Naive thymus-derived CD8-positive, alpha-beta T cell (primary cell): ENCODE results near the gene CRB2. TPM values are rescaled to one million over a fixed set of nuclear protein-coding genes. Genes with fewer than 3 reads are reported as not detected.
A peak's percentile ranks its signal among the peaks of the same experiment; 100 is the strongest.

ENCODE experiments used
- ATAC-seq, 2 donors: fragments of 150-1000 bp; cut with Tn5 transposase in 1 of 2; sonication (Bioruptor Pico), chemical (Tn5 transposase) in 1 of 2; 1 replicate in 1 of 2; 2 replicates in 1 of 2; pipeline ENCODE4 v1.10.0; 2021; ENCODE audit warnings: mild to moderate bottlenecking in 2 of 2, moderate library complexity in 2 of 2
- POLR2A ChIA-PET: fragments of 350-600 bp; sonication (Branson Sonifier 250); formaldehyde crosslinking; loops from one replicate; lab custom pipeline; 2021; ENCODE audit warnings: antibody characterized with exemption; lab: Charles Lee
- DNase-seq, 10 donors: peaks; one replicate each; pipeline versions ENCODE4 v3.0.0 to v3.0.0-alpha.2; 2020 to 2022
- H3K27ac Mint-ChIP-seq, 10 donors: one replicate each; pipeline ENCODE4 v1.8.0; 2020 to 2022; ENCODE audit warnings: mild to moderate bottlenecking in 10 of 10, mixed read lengths in 10 of 10, moderate library complexity in 4 of 10, inconsistent platforms in 1 of 10
- H3K27me3 Mint-ChIP-seq, 5 donors: one replicate each; pipeline ENCODE4 v1.8.0; 2021 to 2022; ENCODE audit warnings: mixed read lengths in 5 of 5
- H3K36me3 Mint-ChIP-seq, 3 donors: one replicate each; pipeline ENCODE4 v1.8.0; 2020 to 2022; ENCODE audit warnings: mixed read lengths in 3 of 3, mild to moderate bottlenecking in 2 of 3, inconsistent platforms in 1 of 3
- H3K4me1 Mint-ChIP-seq, 4 donors: one replicate each; pipeline ENCODE4 v1.8.0; 2021 to 2022; ENCODE audit warnings: mixed read lengths in 4 of 4
- H3K4me3 Mint-ChIP-seq, 10 donors: one replicate each; pipeline ENCODE4 v1.8.0; 2020 to 2022; ENCODE audit warnings: mild to moderate bottlenecking in 10 of 10, mixed read lengths in 10 of 10, moderate library complexity in 6 of 10, inconsistent platforms in 1 of 10
- H3K9me3 Mint-ChIP-seq, 9 donors: one replicate each; pipeline ENCODE4 v1.8.0; 2020 to 2022; ENCODE audit warnings: mixed read lengths in 9 of 9, mild to moderate bottlenecking in 3 of 9, inconsistent platforms in 1 of 9, moderate library complexity in 1 of 9
- polyA plus RNA-seq, 3 donors: library from polyadenylated mRNA; unstranded; fragments of 300-500 nt; fragmentation: Illumina TruSeq; gene quantifications; one replicate each; pipeline ENCODE4 v1.2.3, GENCODE V29; 2021
- total RNA-seq, 8 experiments: library from RNA in 2 of 8; stranded (reverse) in 2 of 8; gene quantifications; one replicate each; pipeline ENCODE4 v1.2.3 and lab custom pipeline; 2021 to 2026

Gene CRB2
- total and polyA plus RNA-seq, 5 experiments from 2014 or later, result 0.08 to 0.25 (median 0.18) TPM; not detected in 2

- Mint-ChIP-seq H3K27me3 (no peaks in the 10 kb centered on the region), H3K4me1 (peaks cover 0 to 4% (median 0%) of the 10 kb centered on the region in 4 donors), H3K4me3 (no peak overlapping the region), H3K9me3 (no peaks in the 10 kb centered on the region), H3K27ac (no peak overlapping the region), H3K36me3 (peaks cover 0 to 9% (median 0%) of the 10 kb centered on the region in 3 donors)
- DNase-seq (no peak), ATAC-seq (no peak)
- POLR2A ChIA-PET, result no interaction called here
Measured at GRCh38 chr9:123382653-123383511, 26.9 kb downstream of the CRB2 start.

- Mint-ChIP-seq H3K27me3 (no peaks in the 10 kb centered on the region), H3K4me3 (no peak overlapping the region), H3K4me1 (peaks cover 0 to 4% (median 0%) of the 10 kb centered on the region in 4 donors), H3K36me3 (peaks cover 0 to 9% (median 0%) of the 10 kb centered on the region in 3 donors), H3K9me3 (no peaks in the 10 kb centered on the region), H3K27ac (peak overlapping the region in 1 of 10 donors; percentile 73)
- POLR2A ChIA-PET, result no interaction called here
- DNase-seq (no peak), ATAC-seq (no peak)
Measured at GRCh38 chr9:123383512-123384170, 27.6 kb downstream of the CRB2 start.

- Mint-ChIP-seq H3K4me1 (peaks cover 0 to 4% (median 2%) of the 10 kb centered on the region in 4 donors), H3K4me3 (no peak overlapping the region), H3K27ac (no peak overlapping the region), H3K9me3 (no peaks in the 10 kb centered on the region), H3K27me3 (no peaks in the 10 kb centered on the region), H3K36me3 (peaks cover 0 to 5% (median 2%) of the 10 kb centered on the region in 3 donors)
- POLR2A ChIA-PET, result no interaction called here
- DNase-seq (no peak), ATAC-seq (no peak)
Measured at GRCh38 chr9:123387686-123388085, 31.7 kb downstream of the CRB2 start.

DNA sequence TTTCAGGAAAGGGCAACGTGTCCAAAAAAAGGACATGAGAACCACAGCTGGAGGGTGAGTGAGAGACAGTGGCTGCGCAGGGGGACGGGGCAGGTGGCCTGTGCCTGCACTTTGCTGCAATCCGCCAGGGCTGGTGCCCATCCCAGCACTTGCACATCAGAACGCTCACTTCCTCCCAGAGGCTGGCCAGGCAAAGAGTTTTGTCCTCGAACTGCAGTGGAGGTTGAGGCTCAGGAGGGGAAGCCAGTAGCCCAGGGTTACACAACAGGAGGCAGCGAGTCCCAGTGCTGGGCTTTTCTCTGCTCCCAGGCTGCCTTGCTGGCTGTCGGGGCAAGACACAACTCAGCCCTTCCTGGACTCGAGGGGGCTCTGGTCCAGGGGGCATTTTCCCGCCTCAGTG, 33.1 kb downstream of the CRB2 start:
- Mint-ChIP-seq H3K27me3 (no peaks in the 10 kb centered on the region), H3K9me3 (peaks cover 0 to 5% (median 0%) of the 10 kb centered on the region in 9 donors), H3K4me3 (no peak overlapping the region), H3K4me1 (peaks cover 0 to 4% (median 2%) of the 10 kb centered on the region in 4 donors), H3K36me3 (peaks cover 0 to 6% (median 0%) of the 10 kb centered on the region in 3 donors), H3K27ac (peak overlapping the region in 2 of 10 donors; percentile 55 to 71)
- POLR2A ChIA-PET, result no interaction called here
- no peak for DNase-seq
- no peak for ATAC-seq

DNA sequence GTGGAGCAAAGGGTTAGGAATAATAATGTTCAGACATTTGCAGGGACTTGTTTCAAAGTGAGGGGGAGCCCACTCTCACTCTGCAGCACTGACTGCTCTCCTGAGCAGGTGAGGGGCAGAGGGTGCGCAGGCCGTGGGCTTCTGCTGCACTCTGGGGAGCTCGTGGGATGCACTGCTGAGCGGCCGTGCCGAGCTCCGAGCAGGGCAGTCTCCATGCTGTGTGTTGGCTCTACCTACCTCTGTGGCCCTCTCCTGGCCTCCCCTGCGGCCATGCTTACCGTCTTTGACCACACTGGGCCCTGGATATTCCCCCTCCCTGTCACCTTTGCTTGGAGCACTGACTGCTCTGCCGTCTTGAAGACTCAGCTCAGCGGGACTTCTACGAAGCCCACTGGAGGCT, 33.7 kb downstream of the CRB2 start:
- DNase-seq (no peak), ATAC-seq (no peak)
- Mint-ChIP-seq H3K4me1 (peaks cover 0 to 4% (median 2%) of the 10 kb centered on the region in 4 donors), H3K4me3 (no peak overlapping the region), H3K9me3 (peaks cover 0 to 5% (median 0%) of the 10 kb centered on the region in 9 donors), H3K27ac (peak overlapping the region in 2 of 10 donors; percentile 55 to 81), H3K27me3 (no peaks in the 10 kb centered on the region), H3K36me3 (peaks cover 0 to 7% (median 2%) of the 10 kb centered on the region in 3 donors)
- POLR2A ChIA-PET, result no interaction called here

GRCh38 chr9:123390337-123391135, 34.5 kb downstream of the CRB2 start:
- POLR2A ChIA-PET, result no interaction called here
- Mint-ChIP-seq H3K27me3 (no peaks in the 10 kb centered on the region), H3K27ac (peak overlapping the region in 2 of 10 donors; percentile 55 to 81), H3K4me3 (no peak overlapping the region), H3K9me3 (peaks cover 0 to 5% (median 0%) of the 10 kb centered on the region in 9 donors), H3K36me3 (peaks cover 0 to 10% (median 2%) of the 10 kb centered on the region in 3 donors), H3K4me1 (peaks cover 0 to 6% (median under 1%) of the 10 kb centered on the region in 4 donors)
- ATAC-seq, result no peak
- no peak for DNase-seq

DNA sequence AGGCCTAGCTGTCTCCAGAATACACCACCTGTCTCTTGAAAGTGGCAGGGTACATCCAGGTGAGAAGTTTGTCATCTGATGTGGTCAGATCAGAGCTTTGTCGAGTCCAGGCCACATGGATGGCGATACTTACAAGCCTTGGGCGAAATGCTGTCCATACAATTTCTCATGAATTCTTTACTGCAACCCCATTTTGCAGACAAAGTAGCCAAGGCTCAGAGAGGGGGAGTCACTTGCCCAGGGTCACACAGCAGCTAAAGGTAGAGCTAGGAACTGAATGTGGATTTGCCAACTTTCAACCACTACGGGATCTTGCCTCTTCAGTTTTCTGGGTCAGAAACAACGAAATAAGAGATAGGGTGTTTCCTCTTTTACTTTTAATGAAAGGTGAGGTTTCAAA, 35.2 kb downstream of the CRB2 start:
- POLR2A ChIA-PET, result no interaction called here
- peaks cover 0 to 10% (median 4%) of the 10 kb centered on the region in 3 donors for H3K36me3 Mint-ChIP-seq

GRCh38 chr9:123391946-123392345, 35.9 kb downstream of the CRB2 start:
- peaks cover 0 to 5% (median 0%) of the 10 kb centered on the region in 9 donors for H3K9me3 Mint-ChIP-seq
- POLR2A ChIA-PET, result no interaction called here

More for the DNA sequence above, 35.2 kb downstream of the CRB2 start:
- ATAC-seq, result no peak
- Mint-ChIP-seq H3K27ac (no peak overlapping the region), H3K27me3 (no peaks in the 10 kb centered on the region), H3K9me3 (peaks cover 0 to 5% (median 0%) of the 10 kb centered on the region in 9 donors), H3K4me1 (peaks cover 0 to 6% (median 0%) of the 10 kb centered on the region in 4 donors), H3K4me3 (no peak overlapping the region)
- no peak for DNase-seq

GRCh38 chr9:123392802-123393201, 36.8 kb downstream of the CRB2 start:
- Mint-ChIP-seq H3K27me3 (no peaks in the 10 kb centered on the region), H3K4me1 (peaks cover 0 to 6% (median 0%) of the 10 kb centered on the region in 4 donors), H3K4me3 (no peak overlapping the region), H3K9me3 (peaks cover 0 to 5% (median 0%) of the 10 kb centered on the region in 9 donors), H3K36me3 (peaks cover 0 to 10% (median 6%) of the 10 kb centered on the region in 3 donors), H3K27ac (no peak overlapping the region)
- POLR2A ChIA-PET, result no interaction called here
- ATAC-seq, result no peak
- DNase-seq, result no peak

More at GRCh38 chr9:123391946-123392345, 35.9 kb downstream of the CRB2 start:
- Mint-ChIP-seq H3K4me1 (peaks cover 0 to 6% (median 0%) of the 10 kb centered on the region in 4 donors), H3K36me3 (peaks cover 0 to 10% (median 4%) of the 10 kb centered on the region in 3 donors), H3K27me3 (no peaks in the 10 kb centered on the region), H3K4me3 (no peak overlapping the region), H3K27ac (no peak overlapping the region)
- no peak for DNase-seq
- ATAC-seq, result no peak

GRCh38 chr9:123394291-123395235, 38.6 kb downstream of the CRB2 start:
- Mint-ChIP-seq H3K4me1 (peaks cover 0 to 6% (median 0%) of the 10 kb centered on the region in 4 donors), H3K4me3 (no peak overlapping the region), H3K27me3 (no peaks in the 10 kb centered on the region), H3K27ac (peak overlapping the region in 1 of 10 donors; percentile 57), H3K9me3 (peaks cover 0 to 5% (median 0%) of the 10 kb centered on the region in 9 donors), H3K36me3 (peaks cover 0 to 10% (median 6%) of the 10 kb centered on the region in 3 donors)
- POLR2A ChIA-PET, result interaction anchor here (0.6 kb wide), 1 partner anchor 9 kb away, joined by 4 read pairs; no protein-coding TSS in a partner anchor
- DNase-seq (no peak), ATAC-seq (no peak)

- POLR2A ChIA-PET, result interaction anchor here (0.6 kb wide), 1 partner anchor 9 kb away, joined by 4 read pairs; no protein-coding TSS in a partner anchor
- no peak for DNase-seq
Measured at GRCh38 chr9:123395276-123395688, 39.3 kb downstream of the CRB2 start.

More at GRCh38 chr9:123395276-123395688, 39.3 kb downstream of the CRB2 start:
- H3K36me3 Mint-ChIP-seq, result peaks cover 0 to 10% (median 6%) of the 10 kb centered on the region in 3 donors
- no peak overlapping the region for H3K27ac Mint-ChIP-seq
- H3K27me3 Mint-ChIP-seq, result no peaks in the 10 kb centered on the region
- no peak overlapping the region for H3K4me3 Mint-ChIP-seq
- peaks cover 0 to 5% (median 0%) of the 10 kb centered on the region in 9 donors for H3K9me3 Mint-ChIP-seq
- H3K4me1 Mint-ChIP-seq, result peaks cover 0 to 2% (median 0%) of the 10 kb centered on the region in 4 donors
- no peak for ATAC-seq
